Activated T-cell treated with anti-CD3 and anti-CD28 coated beads, Interleukin-2, amount 50 U/mL, for 24 hours (primary cell): ENCODE measurements around the gene EN2.

Experiments used
- DNase-seq: peaks from one replicate; pipeline ENCODE4 v3.0.0-alpha.2; 2020
- H3K27ac Mint-ChIP-seq: 2 replicates; pipeline ENCODE4 v1.8.0; 2020; ENCODE audit warnings: mild to moderate bottlenecking, mixed read lengths
- H3K27me3 Mint-ChIP-seq: 2 replicates; pipeline ENCODE4 v1.8.0; 2020; ENCODE audit warnings: mixed read lengths
- H3K36me3 Mint-ChIP-seq: 2 replicates; pipeline ENCODE4 v1.8.0; 2020; ENCODE audit warnings: low read depth, mixed read lengths
- H3K4me1 Mint-ChIP-seq: 2 replicates; pipeline ENCODE4 v1.8.0; 2020; ENCODE audit warnings: low read depth, mixed read lengths
- H3K4me3 Mint-ChIP-seq: 2 replicates; pipeline ENCODE4 v1.8.0; 2020; ENCODE audit warnings: mild to moderate bottlenecking, moderate library complexity, mixed read lengths
- H3K9me3 Mint-ChIP-seq: 2 replicates; pipeline ENCODE4 v1.8.0; 2020; ENCODE audit warnings: mixed read lengths

The EN2 gene

GRCh38 chr7:155490697-155491628 is 33.0 kb downstream of the EN2 start:
- H3K4me1 Mint-ChIP-seq, result peaks cover 14% of the 10 kb centered on the region
- DNase-seq, result peak; percentile 68
- peaks cover 55% of the 10 kb centered on the region for H3K27me3 Mint-ChIP-seq
- H3K9me3 Mint-ChIP-seq, result no peaks in the 10 kb centered on the region
- H3K36me3 Mint-ChIP-seq, result no peaks in the 10 kb centered on the region
- peak overlapping the region; percentile 61 for H3K4me3 Mint-ChIP-seq
- H3K27ac Mint-ChIP-seq, result peak overlapping the region; percentile 18

DNA sequence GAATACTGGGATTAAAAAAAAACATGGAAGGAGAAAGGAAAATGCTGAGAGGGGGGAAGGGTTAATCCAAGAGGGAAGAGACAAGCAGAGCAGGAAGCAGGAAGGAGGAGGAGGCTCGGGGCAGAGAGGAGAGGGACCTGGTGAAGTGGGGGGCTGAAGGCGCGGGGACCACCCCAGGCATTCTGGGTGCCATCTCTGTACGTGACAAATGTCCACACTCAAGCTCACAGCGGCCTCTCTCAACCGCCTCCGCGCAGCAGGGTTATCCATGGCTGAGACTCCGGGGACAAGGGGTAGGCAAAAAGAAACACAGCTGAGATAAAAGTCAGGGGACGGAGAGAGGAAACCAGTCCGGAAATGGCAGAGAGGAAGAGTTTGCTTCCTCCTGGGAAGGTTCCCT is 33.9 kb downstream of the EN2 start:
- Mint-ChIP-seq H3K4me1 (peaks cover 14% of the 10 kb centered on the region), H3K27me3 (peaks cover 60% of the 10 kb centered on the region), H3K36me3 (no peaks in the 10 kb centered on the region), H3K9me3 (no peaks in the 10 kb centered on the region), H3K27ac (no peak overlapping the region), H3K4me3 (no peak overlapping the region)
- no peak for DNase-seq

GRCh38 chr7:155493744-155494538 is 36.0 kb downstream of the EN2 start:
- H3K27ac Mint-ChIP-seq, result no peak overlapping the region

GRCh38 chr7:155494551-155494950 is 36.6 kb downstream of the EN2 start:
- H3K9me3 Mint-ChIP-seq, result no peaks in the 10 kb centered on the region
- H3K36me3 Mint-ChIP-seq, result no peaks in the 10 kb centered on the region
- peaks cover 14% of the 10 kb centered on the region for H3K4me1 Mint-ChIP-seq
- DNase-seq, result no peak
- H3K27me3 Mint-ChIP-seq, result peaks cover 58% of the 10 kb centered on the region
- no peak overlapping the region for H3K4me3 Mint-ChIP-seq
- H3K27ac Mint-ChIP-seq, result no peak overlapping the region

More at GRCh38 chr7:155493744-155494538, 36.0 kb downstream of the EN2 start:
- Mint-ChIP-seq H3K27me3 (peaks cover 59% of the 10 kb centered on the region), H3K4me1 (peaks cover 14% of the 10 kb centered on the region), H3K9me3 (no peaks in the 10 kb centered on the region), H3K4me3 (no peak overlapping the region), H3K36me3 (no peaks in the 10 kb centered on the region)
- no peak for DNase-seq

DNA sequence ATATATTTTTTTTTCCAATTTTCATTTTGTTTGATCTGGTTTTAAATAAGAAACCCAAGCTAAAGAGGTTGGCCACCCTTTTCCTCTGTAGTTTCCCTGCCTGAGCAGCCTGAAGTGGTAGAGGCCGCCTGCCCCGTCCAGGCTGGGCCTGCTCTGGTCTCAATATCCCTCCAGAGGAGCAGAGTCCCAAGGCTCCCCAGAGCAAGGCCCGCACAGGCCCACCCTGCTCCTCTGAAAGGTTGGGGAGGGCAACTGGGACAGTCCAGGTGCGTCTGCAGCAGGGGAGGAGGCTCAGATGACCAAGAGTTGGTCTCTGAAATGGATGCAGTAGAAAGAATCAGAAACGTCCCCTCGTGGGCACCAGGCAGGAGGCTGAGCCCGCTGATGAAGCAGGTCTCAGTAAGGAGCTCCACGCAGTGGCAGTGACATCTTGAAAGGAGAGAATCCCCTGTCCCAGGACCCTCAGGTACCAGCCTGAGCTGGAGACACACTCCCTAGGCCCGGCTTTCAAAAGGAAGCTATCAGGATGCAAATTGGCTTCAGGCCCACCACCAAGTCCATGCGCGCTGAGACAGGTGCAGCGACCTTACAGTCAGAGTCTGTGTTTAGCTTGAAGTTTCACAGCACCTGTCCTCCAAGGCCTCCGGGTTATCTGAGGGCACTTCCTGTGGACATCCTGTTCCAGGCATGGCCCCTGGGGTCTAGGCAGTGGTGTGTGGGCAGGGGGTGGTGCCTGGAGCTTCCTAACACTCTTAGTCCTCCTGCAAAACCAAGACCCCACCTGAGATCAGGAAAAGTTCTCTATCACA is 37.7 kb downstream of the EN2 start:
- Mint-ChIP-seq H3K4me3 (no peak overlapping the region), H3K9me3 (no peaks in the 10 kb centered on the region), H3K27ac (no peak overlapping the region), H3K27me3 (peaks cover 60% of the 10 kb centered on the region), H3K36me3 (no peaks in the 10 kb centered on the region), H3K4me1 (peaks cover 10% of the 10 kb centered on the region)
- no peak for DNase-seq

- Mint-ChIP-seq H3K9me3 (no peaks in the 10 kb centered on the region), H3K4me3 (no peak overlapping the region), H3K27ac (no peak overlapping the region), H3K27me3 (peaks cover 61% of the 10 kb centered on the region), H3K36me3 (no peaks in the 10 kb centered on the region), H3K4me1 (peaks cover 5% of the 10 kb centered on the region)
- DNase-seq, result no peak
These were observed 38.5 kb downstream of the EN2 start for GRCh38 chr7:155496267-155497005.

DNA sequence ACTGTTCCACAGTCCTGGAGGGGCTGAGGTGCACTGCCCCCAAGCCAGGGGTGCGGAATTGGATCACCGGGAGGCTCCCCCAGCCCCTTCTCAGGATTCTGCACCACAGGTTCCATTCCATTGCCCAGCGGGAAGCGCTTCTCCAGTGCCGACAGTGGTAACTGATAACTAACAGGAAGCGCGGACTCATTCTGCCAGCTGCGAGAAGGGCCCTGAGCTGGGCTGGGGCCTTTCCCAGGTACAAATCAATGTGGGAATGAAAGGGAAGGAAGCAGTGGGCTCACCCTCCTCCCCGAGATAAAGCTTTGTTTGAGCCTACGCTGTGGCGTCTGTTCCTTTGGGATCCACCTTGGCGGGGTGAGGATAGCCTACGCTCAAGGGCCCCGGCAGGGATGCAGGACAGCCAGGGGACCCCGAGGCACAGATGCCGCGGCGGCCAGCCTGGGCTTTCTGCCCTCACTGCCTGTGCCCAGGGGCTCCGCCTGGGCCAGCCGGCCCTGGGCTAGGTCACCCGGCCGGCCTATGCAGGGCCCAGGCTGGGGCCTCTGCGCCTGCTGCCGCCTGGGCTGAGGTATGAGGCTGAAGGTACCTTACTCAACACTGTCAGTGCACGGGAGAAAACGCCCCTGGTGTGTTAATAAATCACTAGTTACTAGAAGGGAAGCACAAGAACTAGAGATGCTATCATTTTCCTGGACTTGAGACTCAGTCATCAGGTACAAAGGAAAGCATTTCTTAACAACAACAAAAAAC is 39.4 kb downstream of the EN2 start:
- H3K9me3 Mint-ChIP-seq, result no peaks in the 10 kb centered on the region
- H3K4me3 Mint-ChIP-seq, result no peak overlapping the region
- H3K36me3 Mint-ChIP-seq, result no peaks in the 10 kb centered on the region
- peaks cover 58% of the 10 kb centered on the region for H3K27me3 Mint-ChIP-seq
- no peak overlapping the region for H3K27ac Mint-ChIP-seq
- H3K4me1 Mint-ChIP-seq, result no peaks in the 10 kb centered on the region
- DNase-seq, result no peak

DNA sequence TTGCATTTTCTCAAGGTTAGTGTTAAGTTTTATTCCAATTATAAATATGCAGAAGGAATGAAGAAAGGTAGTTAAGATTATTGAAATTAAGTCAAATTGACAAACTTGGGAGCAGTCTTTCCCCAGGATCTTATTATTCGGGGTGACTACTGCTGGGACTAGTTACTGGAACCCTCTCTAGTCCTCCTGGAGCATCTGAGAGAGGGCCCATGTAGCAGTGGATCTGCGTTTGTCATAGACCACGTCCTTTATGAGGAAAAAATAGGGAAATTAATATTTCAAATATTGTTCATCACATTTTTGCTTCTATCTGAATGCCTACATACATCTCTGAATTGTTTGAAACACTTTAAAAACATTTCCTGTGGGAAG is 47.5 kb downstream of the EN2 start:
- Mint-ChIP-seq H3K4me3 (no peak overlapping the region), H3K4me1 (peaks cover 18% of the 10 kb centered on the region), H3K9me3 (no peaks in the 10 kb centered on the region), H3K27ac (no peak overlapping the region), H3K36me3 (no peaks in the 10 kb centered on the region), H3K27me3 (peaks cover 90% of the 10 kb centered on the region)
- no peak for DNase-seq

- Mint-ChIP-seq H3K27me3 (peaks cover 91% of the 10 kb centered on the region), H3K4me3 (no peak overlapping the region), H3K9me3 (no peaks in the 10 kb centered on the region), H3K4me1 (peaks cover 19% of the 10 kb centered on the region), H3K36me3 (no peaks in the 10 kb centered on the region), H3K27ac (no peak overlapping the region)
- DNase-seq, result no peak
These were observed 49.0 kb downstream of the EN2 start for GRCh38 chr7:155506854-155507337.

DNA sequence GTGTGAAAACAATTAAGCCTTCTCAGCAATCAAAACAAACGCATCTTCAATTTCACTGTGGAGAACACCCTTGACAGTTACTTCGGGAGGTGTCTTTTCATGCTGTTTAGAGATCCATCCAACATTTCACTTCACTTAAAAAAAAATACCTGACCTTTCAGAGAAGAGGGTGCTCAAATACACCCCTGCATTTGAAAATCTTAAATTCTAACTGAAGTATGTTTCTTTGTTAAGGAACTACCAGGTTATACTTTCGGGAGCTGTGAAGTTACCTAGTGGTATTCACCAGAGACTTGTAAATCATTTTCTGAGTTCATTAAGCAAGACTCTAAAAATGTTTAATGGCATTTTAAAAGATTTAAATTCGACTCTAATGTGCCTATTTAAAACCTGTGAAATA is 49.6 kb downstream of the EN2 start:
- Mint-ChIP-seq H3K27me3 (peaks cover 94% of the 10 kb centered on the region), H3K36me3 (no peaks in the 10 kb centered on the region), H3K4me1 (peaks cover 19% of the 10 kb centered on the region), H3K4me3 (no peak overlapping the region), H3K9me3 (no peaks in the 10 kb centered on the region), H3K27ac (no peak overlapping the region)
- DNase-seq, result no peak

DNA sequence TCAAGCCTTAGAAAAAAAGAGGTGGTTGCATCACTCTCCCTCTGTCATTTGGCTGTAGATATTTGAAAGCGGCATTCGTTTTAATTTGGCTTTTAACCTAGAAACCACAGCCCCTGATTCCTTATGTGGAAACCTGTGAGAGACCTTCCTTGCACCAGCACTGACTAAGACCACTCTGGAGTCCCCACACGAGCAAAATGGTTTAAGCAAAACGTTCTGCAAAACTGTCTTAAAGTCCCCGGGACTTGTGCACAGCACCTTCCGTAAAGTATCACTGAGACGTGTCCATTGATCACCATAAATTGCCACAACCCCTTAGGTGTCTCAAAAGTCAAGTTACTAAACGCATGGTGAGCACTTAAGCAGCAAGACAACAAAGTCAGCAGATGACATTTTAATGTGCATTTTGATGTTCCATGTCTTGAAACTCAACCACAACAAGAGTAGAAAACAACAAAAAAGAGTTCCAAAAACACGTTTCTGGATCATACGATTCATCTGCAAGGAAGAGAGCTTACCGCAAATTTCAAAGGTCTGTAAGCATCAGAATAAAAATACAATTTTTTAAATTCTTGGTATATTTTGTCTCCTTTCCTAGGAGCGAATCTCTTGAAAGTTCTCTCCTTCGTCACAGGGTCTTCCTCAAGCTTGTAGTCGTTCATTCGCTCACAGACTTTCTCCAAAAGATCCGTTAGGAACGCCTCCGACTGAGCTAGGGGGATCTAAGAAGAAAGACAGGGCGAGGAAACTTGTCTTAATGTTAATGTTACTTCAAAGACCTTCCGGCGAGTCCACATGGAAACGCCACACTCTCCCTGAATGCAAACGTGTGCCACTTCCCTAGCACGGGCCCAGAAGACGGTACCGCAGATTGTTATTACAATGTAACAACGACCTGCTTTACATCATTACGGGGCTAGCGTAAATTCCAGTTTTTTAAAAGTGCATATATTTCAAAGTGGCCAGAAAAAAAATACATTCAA is 50.7 kb downstream of the EN2 start:
- Mint-ChIP-seq H3K4me3 (peak overlapping the region; percentile 23), H3K36me3 (no peaks in the 10 kb centered on the region), H3K9me3 (no peaks in the 10 kb centered on the region), H3K27ac (no peak overlapping the region), H3K27me3 (peaks cover 92% of the 10 kb centered on the region), H3K4me1 (peaks cover 19% of the 10 kb centered on the region)
- no peak for DNase-seq

DNA sequence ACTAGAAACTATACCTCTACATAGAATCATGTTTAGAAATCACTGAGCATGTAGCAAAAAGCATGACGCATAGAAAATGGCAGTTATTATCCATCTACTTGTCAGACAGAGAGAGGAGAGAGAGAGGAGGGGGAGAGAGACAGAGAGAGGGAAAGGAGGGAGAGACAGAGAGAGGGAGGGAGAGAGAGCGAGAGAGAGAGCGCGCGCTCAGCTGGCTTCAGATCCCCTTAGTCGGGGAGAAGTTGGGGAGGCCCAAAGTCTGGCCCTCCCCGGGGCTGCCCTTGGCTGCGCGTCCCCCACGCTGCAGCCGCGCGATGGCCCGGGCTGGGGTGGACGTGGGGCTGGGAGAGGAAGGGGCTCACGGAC is 51.4 kb downstream of the EN2 start:
- Mint-ChIP-seq H3K4me3 (peak overlapping the region; percentile 23), H3K27me3 (peaks cover 93% of the 10 kb centered on the region), H3K4me1 (peaks cover 19% of the 10 kb centered on the region), H3K36me3 (no peaks in the 10 kb centered on the region), H3K9me3 (no peaks in the 10 kb centered on the region), H3K27ac (peak overlapping the region; percentile 45)
- DNase-seq, result no peak
